Trophoblast cell (in vitro differentiated cells and primary cell): ENCODE results near the gene MS4A12.
"Not testable (repeated sequence)": the region's sequence is repeated elsewhere in the genome, so short reads cannot be mapped to it uniquely, and the experiment has no call there.

Experiments
- DNase-seq, 2 donors: peaks; one replicate each; pipeline ENCODE4 v3.0.0-alpha.2; 2016
- H2AFZ ChIP-seq: 2 replicates; pipeline ENCODE4 v1.6.1; 2013; ENCODE audit warnings: low read length, moderate library complexity, mild to moderate bottlenecking; ENCODE audit not compliant: insufficient read depth, poor library complexity
- H2AK5ac ChIP-seq: 2 replicates; pipeline ENCODE4 v1.6.1; 2013; ENCODE audit warnings: mild to moderate bottlenecking, low read length
- H2BK120ac ChIP-seq: 2 replicates; pipeline ENCODE4 v1.6.1; 2013; ENCODE audit warnings: low read length, mild to moderate bottlenecking, moderate library complexity; ENCODE audit not compliant: insufficient read depth, poor library complexity
- H2BK12ac ChIP-seq: 2 replicates; pipeline ENCODE4 v1.6.1; 2013; ENCODE audit warnings: mild to moderate bottlenecking, low read length, moderate library complexity
- H2BK5ac ChIP-seq: 2 replicates; pipeline ENCODE4 v1.6.1; 2013; ENCODE audit warnings: low read length, low read depth, moderate library complexity, mild to moderate bottlenecking; ENCODE audit not compliant: poor library complexity
- H3K14ac ChIP-seq: 2 replicates; pipeline ENCODE4 v1.6.1; 2013; ENCODE audit warnings: mild to moderate bottlenecking, low read length
- H3K18ac ChIP-seq: 2 replicates; pipeline ENCODE4 v1.6.1; 2013; ENCODE audit warnings: mild to moderate bottlenecking, low read length
- H3K23ac ChIP-seq: 2 replicates; pipeline ENCODE4 v1.6.1; 2013; ENCODE audit warnings: low read length
- H3K27ac ChIP-seq: 2 replicates; pipeline ENCODE4 v1.5.1; 2013; ENCODE audit warnings: low read depth, mild to moderate bottlenecking, inconsistent platforms, low read length, moderate library complexity
- H3K27me3 ChIP-seq: 2 replicates; pipeline ENCODE4 v1.6.1; 2013; ENCODE audit warnings: inconsistent platforms, mild to moderate bottlenecking, low read length, moderate library complexity; ENCODE audit not compliant: insufficient read depth
- H3K36me3 ChIP-seq, 2 experiments: 1 replicate in 1 of 2; 2 replicates in 1 of 2; pipeline ENCODE4 v1.6.1; 2013; ENCODE audit warnings: low read length in 2 of 2, mild to moderate bottlenecking in 2 of 2, moderate library complexity in 1 of 2; ENCODE audit not compliant: insufficient read depth in 2 of 2, control insufficient read depth in 1 of 2
- H3K4ac ChIP-seq: 2 replicates; pipeline ENCODE4 v1.6.1; 2013; ENCODE audit warnings: low read depth, mild to moderate bottlenecking, low read length, moderate library complexity
- H3K4me1 ChIP-seq, 2 experiments: 1 replicate in 1 of 2; 2 replicates in 1 of 2; pipeline ENCODE4 v1.6.1; 2013; ENCODE audit warnings: low read length in 2 of 2, mild to moderate bottlenecking in 2 of 2, moderate library complexity in 1 of 2; ENCODE audit not compliant: insufficient read depth in 2 of 2, control insufficient read depth in 1 of 2
- H3K4me2 ChIP-seq: 2 replicates; pipeline ENCODE4 v1.6.1; 2013; ENCODE audit warnings: inconsistent platforms, mild to moderate bottlenecking, low read length, moderate library complexity
- H3K4me3 ChIP-seq: 2 replicates; pipeline ENCODE4 v1.5.1; 2013; ENCODE audit warnings: mild to moderate bottlenecking, low read depth, low read length, inconsistent platforms
- H3K79me1 ChIP-seq: one replicate; pipeline ENCODE4 v1.6.1; 2013; ENCODE audit warnings: low read length
- H3K79me2 ChIP-seq: 2 replicates; pipeline ENCODE4 v1.6.1; 2013; ENCODE audit warnings: low read length, mild to moderate bottlenecking; ENCODE audit not compliant: control insufficient read depth, insufficient read depth, poor library complexity
- H3K9ac ChIP-seq: 2 replicates; pipeline ENCODE4 v1.6.1; 2013; ENCODE audit warnings: mild to moderate bottlenecking, low read length
- H3K9me3 ChIP-seq: 2 replicates; pipeline ENCODE4 v1.6.1; 2013; ENCODE audit warnings: low read depth, mild to moderate bottlenecking, control low read depth, inconsistent platforms, low read length; ENCODE audit not compliant: insufficient read depth
- H4K12ac ChIP-seq: 2 replicates; pipeline ENCODE4 v1.6.1; 2013; ENCODE audit warnings: low read depth, mild to moderate bottlenecking, low read length, moderate library complexity
- H4K8ac ChIP-seq: 2 replicates; pipeline ENCODE4 v1.6.1; 2013; ENCODE audit warnings: low read depth, mild to moderate bottlenecking, low read length, moderate library complexity
- H4K91ac ChIP-seq: one replicate; pipeline ENCODE4 v1.6.1; 2013; ENCODE audit warnings: low read depth, mild to moderate bottlenecking, low read length, moderate library complexity
- WGBS: extraction: QIAGEN DNeasy Blood & Tissue Kit; methylation state at CpG from one replicate; pipeline ENCODE4 v1.1.7; 2013; ENCODE audit warnings: missing lambda C conversion rate; ENCODE audit not compliant: insufficient read length, insufficient coverage; ENCODE audit errors: extremely low coverage; 5-methylcytosine and 5-hydroxymethylcytosine counted together

MS4A12 gene

DNA sequence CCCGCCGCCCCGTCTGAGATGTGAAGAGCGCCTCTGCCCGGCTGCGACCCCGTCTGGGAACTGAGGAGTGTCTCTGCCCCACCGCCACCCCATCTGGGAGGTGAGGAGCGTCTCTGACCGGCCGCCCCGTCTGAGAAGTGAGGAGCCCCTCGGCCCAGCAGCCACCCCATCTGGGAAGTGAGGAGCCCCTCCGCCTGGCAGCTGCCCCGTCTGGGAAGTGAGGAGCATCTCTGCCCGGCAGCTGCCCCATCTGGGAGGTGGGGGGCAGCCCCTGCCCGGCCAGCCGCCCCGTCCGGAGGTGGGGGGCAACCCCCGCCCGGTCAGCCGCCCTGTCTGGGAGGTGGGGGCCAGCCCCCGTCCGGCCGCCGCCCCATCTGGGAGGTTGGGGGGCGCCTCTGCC is 17.6 kb downstream of the MS4A12 start:
- H3K36me3 ChIP-seq, H3K79me2 ChIP-seq, H3K27ac ChIP-seq, H2BK5ac ChIP-seq, H3K4ac ChIP-seq, H3K4me3 ChIP-seq, H3K18ac ChIP-seq, DNase-seq, H2BK120ac ChIP-seq, H4K12ac ChIP-seq, H2BK12ac ChIP-seq, H3K4me1 ChIP-seq, H3K79me1 ChIP-seq, H2AK5ac ChIP-seq, H3K27me3 ChIP-seq, H3K9me3 ChIP-seq, H3K23ac ChIP-seq, H4K91ac ChIP-seq, H3K14ac ChIP-seq, H3K4me2 ChIP-seq, H2AFZ ChIP-seq, H4K8ac ChIP-seq, H3K9ac ChIP-seq: not testable (repeated sequence)
- WGBS, result no CpG with 5 or more reads among the region's 28 CpGs

DNA sequence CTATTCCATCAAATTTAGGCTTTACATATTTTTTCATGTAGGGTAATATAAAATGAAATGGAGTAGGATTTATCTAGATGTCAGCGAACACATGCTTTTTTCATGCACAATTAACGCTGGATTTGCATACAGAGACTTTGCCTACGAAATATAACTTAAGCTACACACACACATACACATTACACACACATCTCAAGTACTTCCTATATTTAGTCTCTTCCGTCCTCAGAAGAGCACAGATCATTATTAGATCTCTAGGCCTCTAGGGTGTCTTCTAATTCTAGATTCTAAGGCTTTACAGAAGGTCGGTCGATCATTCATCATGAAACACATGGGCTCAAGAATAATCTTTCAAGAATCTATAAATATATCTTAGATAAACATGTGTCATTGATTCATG is 18.8 kb downstream of the MS4A12 start:
- no peak overlapping the region for H4K91ac ChIP-seq
- WGBS, result no CpG with 5 or more reads among the region's 6 CpGs
- H2AFZ ChIP-seq, result no peak overlapping the region
- no peak overlapping the region for H3K4me3 ChIP-seq
- H3K79me1 ChIP-seq, result no peaks in the 10 kb centered on the region
- no peak overlapping the region for H3K14ac ChIP-seq
- H3K23ac ChIP-seq, result no peak overlapping the region
- no peak overlapping the region for H2BK5ac ChIP-seq
- H3K27ac ChIP-seq, result no peak overlapping the region
- H2AK5ac ChIP-seq, result no peak overlapping the region
- no peak overlapping the region for H4K12ac ChIP-seq
- no peak overlapping the region for H3K4me2 ChIP-seq
- H2BK120ac ChIP-seq, result no peak overlapping the region
- no peaks in the 10 kb centered on the region for H3K27me3 ChIP-seq
- H4K8ac ChIP-seq, result no peak overlapping the region
- no peak for DNase-seq
- H3K36me3 ChIP-seq, result no peaks in the 10 kb centered on the region
- no peaks in the 10 kb centered on the region for H3K4me1 ChIP-seq
- no peak overlapping the region for H3K18ac ChIP-seq
- H3K79me2 ChIP-seq, result no peaks in the 10 kb centered on the region
- peaks cover 6% of the 10 kb centered on the region for H3K9me3 ChIP-seq
- H3K9ac ChIP-seq, result no peak overlapping the region
- H2BK12ac ChIP-seq, result no peak overlapping the region
- no peak overlapping the region for H3K4ac ChIP-seq

DNA sequence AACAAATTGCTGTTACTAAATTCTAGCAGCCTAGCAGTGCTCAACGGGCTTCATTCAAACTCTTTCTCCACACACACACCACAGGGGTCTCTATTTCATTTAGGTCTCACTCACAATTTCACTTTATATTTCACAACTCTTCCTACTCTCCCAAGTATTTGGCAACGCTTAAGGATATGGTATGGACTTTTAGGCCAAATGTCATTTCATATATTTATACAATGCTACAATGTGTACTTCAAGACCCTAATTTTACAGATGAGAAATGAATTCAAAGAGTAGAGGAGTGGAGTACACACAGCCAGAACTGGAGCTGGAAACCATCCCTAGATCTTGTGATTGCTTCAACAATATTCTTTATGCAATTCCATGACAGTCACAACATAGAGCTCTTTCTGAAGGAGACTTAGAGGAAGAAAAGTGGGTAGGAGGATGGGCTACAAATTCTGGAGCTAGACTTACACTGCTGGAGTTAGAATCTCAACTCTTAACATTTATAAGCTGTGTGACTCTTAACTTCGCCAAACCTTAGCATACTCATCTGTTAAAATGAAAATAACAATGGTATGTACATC is 20.2 kb downstream of the MS4A12 start:
- Histone ChIP-seq H3K9ac (no peak overlapping the region), H2AK5ac (no peak overlapping the region), H2AFZ (no peak overlapping the region), H3K79me1 (no peaks in the 10 kb centered on the region), H2BK12ac (no peak overlapping the region), H3K36me3 (no peaks in the 10 kb centered on the region), H3K27ac (no peak overlapping the region), H3K18ac (no peak overlapping the region), H3K27me3 (no peaks in the 10 kb centered on the region), H3K4ac (no peak overlapping the region), H4K91ac (no peak overlapping the region), H3K4me2 (no peak overlapping the region), H3K9me3 (peaks cover 6% of the 10 kb centered on the region), H2BK120ac (no peak overlapping the region), H3K4me3 (no peak overlapping the region), H3K23ac (no peak overlapping the region), H3K14ac (no peak overlapping the region), H2BK5ac (no peak overlapping the region), H3K79me2 (no peaks in the 10 kb centered on the region), H3K4me1 (no peaks in the 10 kb centered on the region), H4K12ac (no peak overlapping the region), H4K8ac (no peak overlapping the region)
- no peak for DNase-seq
- no CpG with 5 or more reads among the region's 3 CpGs for WGBS

DNA sequence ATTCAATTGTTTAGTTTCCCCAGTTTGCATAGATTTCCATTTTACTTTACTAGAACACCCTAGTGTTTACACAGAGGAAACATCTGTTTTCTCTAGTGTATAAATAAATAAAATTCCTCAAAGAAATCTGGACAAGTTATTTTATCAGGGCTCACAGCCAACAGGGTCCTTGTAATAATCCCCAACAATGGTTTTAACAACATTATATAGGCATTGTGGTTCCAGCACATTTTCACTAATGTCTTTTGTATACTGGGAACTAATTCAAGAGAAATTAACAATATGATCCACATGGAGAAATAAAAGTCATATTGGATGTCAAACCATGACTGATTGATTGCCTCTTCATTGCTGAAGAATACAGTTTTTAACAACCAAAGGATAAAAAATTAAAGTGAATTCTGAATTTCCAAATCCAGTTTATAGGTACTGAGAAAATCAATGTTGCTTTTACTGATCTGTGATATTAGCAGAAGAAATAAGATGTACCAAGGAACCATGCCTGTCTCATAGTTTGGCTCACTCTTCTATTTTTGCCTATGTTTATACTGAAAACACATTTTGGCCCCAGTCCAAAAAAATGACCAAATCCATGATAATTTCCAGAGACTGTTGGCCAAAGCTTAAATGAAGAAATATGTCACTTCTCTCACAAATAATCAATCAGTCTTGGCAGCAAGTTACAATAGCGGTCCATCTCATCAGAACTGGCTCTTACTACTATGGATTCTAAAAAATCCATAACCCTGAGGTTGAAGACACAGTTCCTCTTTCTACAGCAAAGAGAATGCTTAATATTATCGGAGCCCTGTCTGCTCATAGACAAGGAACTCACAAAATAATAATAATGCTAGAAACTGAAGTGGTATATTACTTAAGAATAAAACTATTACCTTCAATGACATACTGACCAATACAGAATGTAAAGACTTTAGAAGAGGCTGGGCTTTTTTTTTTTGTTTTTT is 21.2 kb downstream of the MS4A12 start:
- H2AFZ ChIP-seq, result no peak overlapping the region
- no peak for DNase-seq
- no peaks in the 10 kb centered on the region for H3K27me3 ChIP-seq
- no peaks in the 10 kb centered on the region for H3K79me2 ChIP-seq
- no peak overlapping the region for H4K12ac ChIP-seq
- no peak overlapping the region for H3K4ac ChIP-seq
- no peak overlapping the region for H3K9ac ChIP-seq
- H3K18ac ChIP-seq, result no peak overlapping the region
- no peak overlapping the region for H3K14ac ChIP-seq
- H2BK5ac ChIP-seq, result no peak overlapping the region
- WGBS, result no CpG with 5 or more reads among the region's 2 CpGs
- no peak overlapping the region for H3K27ac ChIP-seq
- H2BK120ac ChIP-seq, result no peak overlapping the region
- H3K23ac ChIP-seq, result no peak overlapping the region
- no peaks in the 10 kb centered on the region for H3K36me3 ChIP-seq
- H4K8ac ChIP-seq, result no peak overlapping the region
- no peaks in the 10 kb centered on the region for H3K4me1 ChIP-seq
- no peak overlapping the region for H3K4me2 ChIP-seq
- H2BK12ac ChIP-seq, result no peak overlapping the region
- no peak overlapping the region for H2AK5ac ChIP-seq
- no peak overlapping the region for H4K91ac ChIP-seq
- no peaks in the 10 kb centered on the region for H3K79me1 ChIP-seq
- H3K4me3 ChIP-seq, result no peak overlapping the region
- H3K9me3 ChIP-seq, result peaks cover 6% of the 10 kb centered on the region
